Liver (tissue), 9 donors: Measurements from ENCODE around the gene AKAP11. TPM values are rescaled to one million over a fixed set of nuclear protein-coding genes. Genes with fewer than 3 reads are reported as not detected.

Experiments
- DNase-seq: peaks from one replicate; pipeline ENCODE4 v3.0.0-alpha.2; 2017; ENCODE audit warnings: low spot score
- H3K27ac ChIP-seq, 2 donors: one replicate each; pipeline ENCODE4 v1.7.0; 2013; ENCODE audit warnings: inconsistent platforms in 2 of 2, low read length in 2 of 2, control low read depth in 1 of 2, low read depth in 1 of 2, mild to moderate bottlenecking in 1 of 2
- H3K27me3 ChIP-seq, 4 donors: one replicate each; pipeline versions ENCODE4 v1.6.1 to v1.7.0; 2013; ENCODE audit warnings: low read length in 3 of 4, inconsistent platforms in 1 of 4, mild to moderate bottlenecking in 1 of 4, moderate library complexity in 1 of 4; ENCODE audit not compliant: control insufficient read depth in 4 of 4, insufficient read depth in 4 of 4
- H3K36me3 ChIP-seq, 4 donors: one replicate each; pipeline versions ENCODE4 v1.6.1 to v1.7.0; 2013; ENCODE audit warnings: low read length in 3 of 4, mild to moderate bottlenecking in 3 of 4, low read depth in 1 of 4, moderate library complexity in 1 of 4; ENCODE audit not compliant: control insufficient read depth in 4 of 4, insufficient read depth in 3 of 4
- H3K4me1 ChIP-seq, 4 donors: one replicate each; pipeline versions ENCODE4 v1.6.1 to v1.7.0; 2013; ENCODE audit warnings: low read length in 3 of 4, mild to moderate bottlenecking in 3 of 4, moderate library complexity in 1 of 4; ENCODE audit not compliant: control insufficient read depth in 4 of 4, insufficient read depth in 4 of 4
- H3K4me3 ChIP-seq, 3 donors: one replicate each; pipeline versions ENCODE4 v1.6.1 to v1.7.0; 2013; ENCODE audit warnings: low read length in 3 of 3, control low read depth in 1 of 3, low read depth in 1 of 3, mild to moderate bottlenecking in 1 of 3
- H3K9ac ChIP-seq, 2 donors: one replicate each; pipeline ENCODE4 v1.7.0; 2013; ENCODE audit warnings: low read length in 2 of 2, mild to moderate bottlenecking in 2 of 2, moderate library complexity in 2 of 2, control low read depth in 1 of 2, low read depth in 1 of 2
- H3K9me3 ChIP-seq, 4 donors: one replicate each; pipeline versions ENCODE4 v1.6.1 to v1.7.0; 2013; ENCODE audit warnings: low read length in 3 of 4; ENCODE audit not compliant: control insufficient read depth in 4 of 4
- ATF3 ChIP-seq: IDR thresholded peaks from 2 replicates; pipeline ENCODE4 v1.6.1; 2016; ENCODE audit warnings: antibody characterized with exemption
- CTCF ChIP-seq: fragments of 150-350 bp; IDR thresholded peaks from 2 replicates; pipeline ENCODE4 v1.5.1; 2017; ENCODE audit warnings: improper control_type of control experiment, low read depth, low read length; ENCODE audit not compliant: missing input control
- EGR1 ChIP-seq, 2 donors: IDR thresholded peaks; 2 replicates each; pipeline ENCODE4 v1.6.1; 2016 to 2018; ENCODE audit warnings: antibody characterized with exemption in 2 of 2, low read depth in 2 of 2
- FOXA2 ChIP-seq: IDR thresholded peaks from 2 replicates; pipeline ENCODE4 v1.6.1; 2016; ENCODE audit warnings: antibody characterized with exemption
- GABPA ChIP-seq, 2 donors: IDR thresholded peaks in 1 of 2; conservative IDR thresholded peaks in 1 of 2; 2 replicates each; pipeline ENCODE4 v1.6.1; 2016; ENCODE audit warnings: antibody characterized with exemption in 2 of 2, mild to moderate bottlenecking in 1 of 2, moderate library complexity in 1 of 2
- HNF4A ChIP-seq, 2 donors: conservative IDR thresholded peaks; 2 replicates each; pipeline ENCODE4 v1.6.1; 2016; ENCODE audit warnings: antibody characterized with exemption in 2 of 2, mild to moderate bottlenecking in 2 of 2
- HNF4G ChIP-seq: IDR thresholded peaks from 2 replicates; pipeline ENCODE4 v1.6.1; 2016; ENCODE audit warnings: antibody characterized with exemption
- JUND ChIP-seq, 2 donors: IDR thresholded peaks; 2 replicates each; pipeline ENCODE4 v1.6.1; 2016; ENCODE audit warnings: antibody characterized with exemption in 2 of 2
- MAX ChIP-seq: IDR thresholded peaks from 2 replicates; pipeline ENCODE4 v1.6.1; 2016; ENCODE audit warnings: antibody characterized with exemption
- NR2F2 ChIP-seq: IDR thresholded peaks from 2 replicates; pipeline ENCODE4 v1.6.1; 2016; ENCODE audit warnings: antibody characterized with exemption
- RAD21 ChIP-seq, 2 donors: IDR thresholded peaks; 2 replicates each; pipeline ENCODE4 v1.6.1; 2016; ENCODE audit warnings: antibody characterized with exemption in 2 of 2, mild to moderate bottlenecking in 2 of 2
- REST ChIP-seq: IDR thresholded peaks from 2 replicates; pipeline ENCODE4 v1.6.1; 2016; ENCODE audit warnings: antibody characterized with exemption, mild to moderate bottlenecking
- RXRA ChIP-seq, 2 donors: IDR thresholded peaks; 2 replicates each; pipeline ENCODE4 v1.6.1; 2017 to 2018; ENCODE audit warnings: antibody characterized with exemption in 2 of 2, mild to moderate bottlenecking in 1 of 2
- SP1 ChIP-seq: IDR thresholded peaks from 2 replicates; pipeline ENCODE4 v1.6.1; 2018; ENCODE audit warnings: antibody characterized with exemption, mild to moderate bottlenecking
- TAF1 ChIP-seq: conservative IDR thresholded peaks from 2 replicates; pipeline ENCODE4 v1.6.1; 2016; ENCODE audit warnings: antibody characterized with exemption, mild to moderate bottlenecking
- ZBTB33 ChIP-seq: IDR thresholded peaks from 2 replicates; pipeline ENCODE4 v1.6.1; 2016; ENCODE audit warnings: antibody characterized with exemption
- WGBS: extraction: QIAGEN DNeasy Blood & Tissue Kit; methylation state at CpG from one replicate; pipeline ENCODE4 v1.1.7; 2013; 5-methylcytosine and 5-hydroxymethylcytosine counted together
- polyA plus RNA-seq, 2 donors: library from polyadenylated mRNA; stranded (reverse) in 1 of 2; unstranded in 1 of 2; fragments of 200-250 nt in 1 of 2; fragments of >200 nt in 1 of 2; fragmentation: Nextera tagmentation in 1 of 2; extraction: Ambion mirVana in 1 of 2; gene quantifications; one replicate each; pipeline versions ENCODE4 v1.2.1 to v1.2.3, GENCODE V29; 2013 to 2015
- total RNA-seq, 2 donors: library from RNA; depleted of rRNA; stranded (reverse); fragments of >200 nt; gene quantifications; one replicate each; pipeline ENCODE4 v1.2.3, GENCODE V29; 2014
- donor health status: healthy.
- donor health status: healthy.
- donor health status: healthy.
- donor health status: healthy.
- donor health status: healthy.

Gene AKAP11
- total and polyA plus RNA-seq, 4 donors = 2.5 to 12.0 (median 7.3) TPM

- Histone ChIP-seq H3K9ac (no peak overlapping the region), H3K9me3 (no peaks in the 10 kb centered on the region), H3K36me3 (peaks cover 6 to 44% (median 42%) of the 10 kb centered on the region in 4 donors), H3K27ac (no peak overlapping the region), H3K27me3 (no peaks in the 10 kb centered on the region), H3K4me1 (no peaks in the 10 kb centered on the region), H3K4me3 (no peak overlapping the region)
- no peak for DNase-seq
- TF ChIP-seq RAD21 (IDR thresholded peaks at IDR 0.05) (no peak), NR2F2 (no peak), HNF4A (conservative IDR thresholded peaks at IDR 0.05) (no peak), GABPA (IDR thresholded peaks at IDR 0.05 in 1 of 2, conservative IDR thresholded peaks at IDR 0.05 in 1 of 2) (no peak), ZBTB33 (no peak), EGR1 (IDR thresholded peaks at IDR 0.05; ENCODE audit: low read depth in 2 of 2) (no peak), HNF4G (no peak), ATF3 (no peak), TAF1 (no peak), SP1 (no peak)
These were observed 26.4 kb downstream of the AKAP11 start for GRCh38 chr13:42298392-42298791.

- H3K9ac ChIP-seq = no peak overlapping the region
- peaks cover 2 to 30% (median 24%) of the 10 kb centered on the region in 4 donors for H3K36me3 ChIP-seq
- no peak overlapping the region for H3K4me3 ChIP-seq
- H3K4me1 ChIP-seq = no peaks in the 10 kb centered on the region
- no peaks in the 10 kb centered on the region for H3K9me3 ChIP-seq
- TF ChIP-seq ATF3 (no peak), RAD21 (IDR thresholded peaks at IDR 0.05) (no peak)
- no peaks in the 10 kb centered on the region for H3K27me3 ChIP-seq
- no peak overlapping the region for H3K27ac ChIP-seq
- no peak for DNase-seq
These were observed 33.6 kb downstream of the AKAP11 start for GRCh38 chr13:42305503-42305902.

- H3K4me1 ChIP-seq = no peaks in the 10 kb centered on the region
- H3K4me3 ChIP-seq = no peak overlapping the region
- H3K36me3 ChIP-seq = peaks cover 0 to 15% (median 9%) of the 10 kb centered on the region in 4 donors
- no peaks in the 10 kb centered on the region for H3K9me3 ChIP-seq
- H3K27me3 ChIP-seq = no peaks in the 10 kb centered on the region
- H3K27ac ChIP-seq = no peak overlapping the region
- no peak for DNase-seq
- 73% methylated on average over 4 of the region's 4 CpGs for WGBS
- H3K9ac ChIP-seq = no peak overlapping the region
- no peak for TF ChIP-seq HNF4G
- TF ChIP-seq MAX = no peak
- no peak for TF ChIP-seq FOXA2
- TF ChIP-seq GABPA (IDR thresholded peaks at IDR 0.05 in 1 of 2, conservative IDR thresholded peaks at IDR 0.05 in 1 of 2) = no peak
- TF ChIP-seq ZBTB33 = no peak
- TF ChIP-seq CTCF = no peak
- no peak for TF ChIP-seq JUND (IDR thresholded peaks at IDR 0.05)
- TF ChIP-seq NR2F2 = no peak
- TF ChIP-seq REST = no peak
- no peak for TF ChIP-seq ATF3
- no peak for TF ChIP-seq SP1
- no peak for TF ChIP-seq RXRA (IDR thresholded peaks at IDR 0.05)
These were observed 35.5 kb downstream of the AKAP11 start for GRCh38 chr13:42307461-42307860.
